B cell (primary cell): ENCODE data around the gene COL16A1. TPM values are rescaled to one million over a fixed set of nuclear protein-coding genes. Genes with fewer than 3 reads are reported as not detected.

Experiments used
- ATAC-seq: fragments of 200-7000 bp; cut with Tn5 transposase; one replicate; pipeline ENCODE4 v1.10.0; 2021; ENCODE audit warnings: low read depth, mild to moderate bottlenecking, moderate number of reproducible peaks, moderate library complexity
- CTCF ChIA-PET: fragments of 350-600 bp; sonication (Branson Sonifier 250); formaldehyde crosslinking; loops from one replicate; lab custom pipeline; 2021; ENCODE audit warnings: antibody characterized with exemption, inconsistent platforms; lab: Charles Lee
- POLR2A ChIA-PET: fragments of 350-600 bp; sonication (Branson Sonifier 250); formaldehyde crosslinking; loops from one replicate; lab custom pipeline; 2021; ENCODE audit warnings: antibody characterized with exemption; lab: Charles Lee
- DNase-seq: peaks from one replicate; pipeline ENCODE4 v3.0.0; 2013
- H2AFZ ChIP-seq: 2 replicates; pipeline ENCODE4 v1.6.1; 2012; ENCODE audit warnings: mild to moderate bottlenecking, low read depth, low read length; ENCODE audit not compliant: insufficient read depth, poor library complexity, severe bottlenecking
- H3K27ac ChIP-seq, 2 donors: 1 replicate in 1 of 2; 2 replicates in 1 of 2; pipeline ENCODE4 v1.5.1; 2012 to 2013; ENCODE audit warnings: low read length in 2 of 2, mild to moderate bottlenecking in 2 of 2, moderate library complexity in 1 of 2
- H3K27me3 ChIP-seq, 4 experiments: fragments of 200-600 bp in 1 of 4; sonication (generic) in 1 of 4; replicated peaks in 1 of 4; 1 replicate in 2 of 4; 2 replicates in 2 of 4; pipeline versions ENCODE4 v1.6.1 to v1.7.0; 2013 to 2016; ENCODE audit warnings: low read length in 3 of 4, mild to moderate bottlenecking in 2 of 4, mixed read lengths in 1 of 4, moderate library complexity in 1 of 4; ENCODE audit not compliant: insufficient read depth in 4 of 4, control insufficient read depth in 3 of 4; ENCODE audit errors: control extremely low read depth in 1 of 4
- H3K36me3 ChIP-seq, 2 experiments: replicated peaks in 1 of 2; 1 replicate in 1 of 2; 2 replicates in 1 of 2; pipeline versions ENCODE4 v1.6.1 to v1.7.1; 2013; ENCODE audit warnings: low read length in 1 of 2; ENCODE audit not compliant: insufficient read depth in 2 of 2, control insufficient read depth in 1 of 2; ENCODE audit errors: control extremely low read depth in 1 of 2, extremely low read depth in 1 of 2
- H3K4me1 ChIP-seq, 2 donors: fragments of 200-600 bp in 1 of 2; sonication (generic) in 1 of 2; 1 replicate in 1 of 2; 2 replicates in 1 of 2; pipeline versions ENCODE4 v1.5.1 to v1.6.1; 2013 to 2017; ENCODE audit warnings: low read length in 2 of 2; ENCODE audit not compliant: control insufficient read depth in 2 of 2, insufficient read depth in 2 of 2
- H3K4me2 ChIP-seq: replicated peaks from 2 replicates; pipeline ENCODE3; 2012; ENCODE audit warnings: mild to moderate bottlenecking, low read depth, low read length; ENCODE audit not compliant: poor library complexity, severe bottlenecking
- H3K4me3 ChIP-seq, 5 experiments: fragments of 200-600 bp in 1 of 5; sonication (generic) in 1 of 5; 1 replicate in 3 of 5; 2 replicates in 2 of 5; pipeline versions ENCODE4 v1.5.1 to v1.7.0; 2011 to 2016; ENCODE audit warnings: low read length in 4 of 5, mild to moderate bottlenecking in 4 of 5, low read depth in 2 of 5, control low read depth in 1 of 5, moderate library complexity in 1 of 5; ENCODE audit not compliant: insufficient read depth in 1 of 5; ENCODE audit errors: control extremely low read depth in 1 of 5, extremely low read depth in 1 of 5
- H3K79me2 ChIP-seq: fragments of 200-600 bp; sonication (generic); one replicate; pipeline ENCODE4 v1.6.0; 2016; ENCODE audit warnings: low read length; ENCODE audit not compliant: control insufficient read depth, insufficient read depth
- H3K9ac ChIP-seq: fragments of 200-600 bp; sonication (generic); 2 replicates; pipeline ENCODE4 v1.6.1; 2017; ENCODE audit warnings: mild to moderate bottlenecking, low read length, moderate library complexity
- H3K9me3 ChIP-seq, 3 donors: one replicate each; pipeline versions ENCODE4 v1.6.1 to v1.7.1; 2013; ENCODE audit warnings: low read length in 2 of 3; ENCODE audit not compliant: control insufficient read depth in 2 of 3, insufficient read depth in 1 of 3; ENCODE audit errors: control extremely low read depth in 1 of 3
- H4K20me1 ChIP-seq: 2 replicates; pipeline ENCODE4 v1.6.0; 2012; ENCODE audit warnings: mild to moderate bottlenecking, low read length; ENCODE audit not compliant: insufficient read depth, control insufficient read depth, poor library complexity, severe bottlenecking
- H3K27ac Mint-ChIP-seq: one replicate; pipeline ENCODE4 v1.8.0; 2021; ENCODE audit warnings: mixed read lengths
- H3K27me3 Mint-ChIP-seq: one replicate; pipeline ENCODE4 v1.8.0; 2021; ENCODE audit warnings: mixed read lengths
- H3K4me1 Mint-ChIP-seq: one replicate; pipeline ENCODE4 v1.8.0; 2021; ENCODE audit warnings: mixed read lengths
- H3K4me3 Mint-ChIP-seq: one replicate; pipeline ENCODE4 v1.8.0; 2021; ENCODE audit warnings: mixed read lengths
- H3K9me3 Mint-ChIP-seq: one replicate; pipeline ENCODE4 v1.8.0; 2022; ENCODE audit warnings: mixed read lengths; ENCODE audit not compliant: insufficient read depth
- EZH2 ChIP-seq: IDR thresholded peaks from 2 replicates; pipeline ENCODE4 v1.6.1; 2012; ENCODE audit warnings: borderline replicate concordance, low read depth, mild to moderate bottlenecking, moderate library complexity, low read length; ENCODE audit not compliant: insufficient read depth, poor library complexity, severe bottlenecking
- WGBS: methylation state at CpG from one replicate; pipeline ENCODE4 v1.1.5; 2013; ENCODE audit warnings: missing lambda C conversion rate; ENCODE audit not compliant: insufficient coverage; 5-methylcytosine and 5-hydroxymethylcytosine counted together
- intact Hi-C: fragments of 100-400 bp; cut with micrococcal nuclease; formaldehyde crosslinking; loops from one replicate; pipeline ENCODE4 v1.10.0; 2022
- polyA plus RNA-seq: library from polyadenylated mRNA; depleted of rRNA; stranded (reverse); fragments of >200 nt; gene quantifications from 2 replicates; pipeline ENCODE4 v1.2.3, GENCODE V29; 2012
- total RNA-seq, 2 donors: library from RNA; stranded (reverse); fragments of 120-200 nt in 1 of 2; gene quantifications; 1 replicate in 1 of 2; 2 replicates in 1 of 2; pipeline versions ENCODE4 v1.2.3 to v1.2.4, GENCODE V29; 2013 to 2022
- TF ChIP-seq, protein P1 (sequence below): fragments of 200-600 bp; IDR thresholded peaks from one replicate; pipeline ENCODE4 v1.8.0; 2022; ENCODE audit warnings: antibody characterized with exemption, mild to moderate bottlenecking

The COL16A1 gene
- total and polyA plus RNA-seq, 2 donors (not counting 1 experiment from before 2014, with no cell fraction given), result 0.07 TPM; not detected in 1

DNA sequence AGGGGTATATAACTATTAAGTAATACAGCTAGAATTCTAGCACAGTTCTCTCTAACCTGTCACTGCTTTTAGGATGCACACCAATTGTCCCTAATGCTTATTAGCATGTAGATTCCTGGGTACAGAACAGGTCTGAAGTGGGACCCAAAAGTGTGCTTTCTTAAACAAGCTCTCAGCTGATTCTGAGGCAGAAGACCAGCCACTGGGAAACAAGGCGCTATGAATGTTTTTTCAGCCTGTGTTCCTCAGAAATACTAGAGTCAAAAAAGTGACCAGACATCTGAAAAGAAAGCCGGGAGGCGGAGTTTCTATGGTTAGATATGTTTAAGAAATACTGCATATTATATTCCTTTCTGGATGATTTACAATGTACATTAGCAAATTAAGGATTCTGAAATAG lies 60.9 kb downstream of the COL16A1 start:
- H3K36me3 ChIP-seq, result peaks cover 0 to 5% of the 10 kb centered on the region in 2 experiments
- peaks cover 33% of the 10 kb centered on the region for H4K20me1 ChIP-seq
- ChIA-PET CTCF (interaction anchor here (0.9 to 2.8 kb wide), 3 partner anchors 18 to 146 kb away, joined by 3 to 16 read pairs (median 4); no protein-coding TSS in a partner anchor), POLR2A (interaction anchor here (0.5 kb wide), 1 partner anchor 357 kb away, joined by 7 read pairs; no protein-coding TSS in a partner anchor)
- H3K4me2 ChIP-seq, result no peak overlapping the region
- no peak overlapping the region for H3K9ac ChIP-seq
- no peaks in the 10 kb centered on the region for H3K27me3 Mint-ChIP-seq
- H3K9me3 Mint-ChIP-seq, result no peaks in the 10 kb centered on the region
- no peak overlapping the region for H3K4me3 ChIP-seq
- no peak overlapping the region for H3K27ac Mint-ChIP-seq
- H3K79me2 ChIP-seq, result peaks cover 68% of the 10 kb centered on the region
- H2AFZ ChIP-seq, result no peak overlapping the region
- DNase-seq, result no peak
- WGBS, result no CpG with 5 or more reads among the region's 3 CpGs
- H3K4me1 ChIP-seq, result peaks cover 17 to 19% of the 10 kb centered on the region in 2 donors
- no peaks in the 10 kb centered on the region for H3K27me3 ChIP-seq
- H3K4me3 Mint-ChIP-seq, result no peak overlapping the region
- H3K27ac ChIP-seq, result no peak overlapping the region
- no peaks in the 10 kb centered on the region for H3K9me3 ChIP-seq
- ATAC-seq, result no peak
- intact Hi-C loops, result loop anchor here (10.0 kb wide), 4 partner anchors 292 to 1172 kb away; partner anchors contain the start of genes PTP4A2, S100PBP and YARS1
- H3K4me1 Mint-ChIP-seq, result peaks cover 34% of the 10 kb centered on the region
- no peak for TF ChIP-seq EZH2
- TF ChIP-seq, protein P1, sequence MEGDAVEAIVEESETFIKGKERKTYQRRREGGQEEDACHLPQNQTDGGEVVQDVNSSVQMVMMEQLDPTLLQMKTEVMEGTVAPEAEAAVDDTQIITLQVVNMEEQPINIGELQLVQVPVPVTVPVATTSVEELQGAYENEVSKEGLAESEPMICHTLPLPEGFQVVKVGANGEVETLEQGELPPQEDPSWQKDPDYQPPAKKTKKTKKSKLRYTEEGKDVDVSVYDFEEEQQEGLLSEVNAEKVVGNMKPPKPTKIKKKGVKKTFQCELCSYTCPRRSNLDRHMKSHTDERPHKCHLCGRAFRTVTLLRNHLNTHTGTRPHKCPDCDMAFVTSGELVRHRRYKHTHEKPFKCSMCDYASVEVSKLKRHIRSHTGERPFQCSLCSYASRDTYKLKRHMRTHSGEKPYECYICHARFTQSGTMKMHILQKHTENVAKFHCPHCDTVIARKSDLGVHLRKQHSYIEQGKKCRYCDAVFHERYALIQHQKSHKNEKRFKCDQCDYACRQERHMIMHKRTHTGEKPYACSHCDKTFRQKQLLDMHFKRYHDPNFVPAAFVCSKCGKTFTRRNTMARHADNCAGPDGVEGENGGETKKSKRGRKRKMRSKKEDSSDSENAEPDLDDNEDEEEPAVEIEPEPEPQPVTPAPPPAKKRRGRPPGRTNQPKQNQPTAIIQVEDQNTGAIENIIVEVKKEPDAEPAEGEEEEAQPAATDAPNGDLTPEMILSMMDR, result no peak

GRCh38 chr1:31642366-31642765 lies 61.5 kb downstream of the COL16A1 start:
- no peak overlapping the region for H3K27ac ChIP-seq
- DNase-seq (no peak), ATAC-seq (no peak)
- peaks cover 0 to 5% of the 10 kb centered on the region in 2 experiments for H3K36me3 ChIP-seq
- Mint-ChIP-seq H3K4me1 (peaks cover 38% of the 10 kb centered on the region), H3K9me3 (no peaks in the 10 kb centered on the region), H3K27me3 (no peaks in the 10 kb centered on the region), H3K27ac (no peak overlapping the region), H3K4me3 (no peak overlapping the region)
- peaks cover 73% of the 10 kb centered on the region for H3K79me2 ChIP-seq
- WGBS, result 100% methylated on average over 1 of the region's 4 CpGs
- no peaks in the 10 kb centered on the region for H3K9me3 ChIP-seq
- POLR2A ChIA-PET, result no interaction called here
- peaks cover 39% of the 10 kb centered on the region for H4K20me1 ChIP-seq
- no peak overlapping the region for H3K4me2 ChIP-seq
- H3K9ac ChIP-seq, result no peak overlapping the region
- intact Hi-C loops, result loop anchor here (10.0 kb wide), 4 partner anchors 292 to 1172 kb away; partner anchors contain the start of genes PTP4A2, S100PBP and YARS1
- H3K27me3 ChIP-seq, result no peaks in the 10 kb centered on the region
- no peak overlapping the region for H3K4me3 ChIP-seq
- CTCF ChIA-PET, result interaction anchor here (1.0 kb wide), 1 partner anchor 19 kb away, joined by 4 read pairs; no protein-coding TSS in a partner anchor
- no peak for TF ChIP-seq EZH2
- TF ChIP-seq, protein P1, result no peak
- H2AFZ ChIP-seq, result no peak overlapping the region
- peaks cover 17 to 19% of the 10 kb centered on the region in 2 donors for H3K4me1 ChIP-seq
